Left lobe of liver (tissue), 2 donors: Measurements from ENCODE around the gene BRME1. TPM values are rescaled to one million over a fixed set of nuclear protein-coding genes. Genes with fewer than 3 reads are reported as not detected.
A peak's percentile ranks its signal among the peaks of the same experiment; 100 is the strongest.

Experiments used
- ATAC-seq: fragments of 200-7000 bp; cut with Tn5 transposase; one replicate; pipeline ENCODE4 v1.9.1; 2020; ENCODE audit warnings: mild to moderate bottlenecking, moderate library complexity
- DNase-seq: peaks from one replicate; pipeline ENCODE4 v3.0.0-alpha.2; 2020; ENCODE audit warnings: low spot score
- total RNA-seq: library from RNA; stranded (reverse); gene quantifications from one replicate; pipeline ENCODE4 v1.2.1, GENCODE V29; 2021
- donor health status: DM: no; HTN: no; CAD: no; lungs with moderate emphysema.
- donor health status: DM: no; HTN: yes; CAD: no.

BRME1 gene
- total RNA-seq, 1 donor from 2014 or later: 1.3 TPM

DNA sequence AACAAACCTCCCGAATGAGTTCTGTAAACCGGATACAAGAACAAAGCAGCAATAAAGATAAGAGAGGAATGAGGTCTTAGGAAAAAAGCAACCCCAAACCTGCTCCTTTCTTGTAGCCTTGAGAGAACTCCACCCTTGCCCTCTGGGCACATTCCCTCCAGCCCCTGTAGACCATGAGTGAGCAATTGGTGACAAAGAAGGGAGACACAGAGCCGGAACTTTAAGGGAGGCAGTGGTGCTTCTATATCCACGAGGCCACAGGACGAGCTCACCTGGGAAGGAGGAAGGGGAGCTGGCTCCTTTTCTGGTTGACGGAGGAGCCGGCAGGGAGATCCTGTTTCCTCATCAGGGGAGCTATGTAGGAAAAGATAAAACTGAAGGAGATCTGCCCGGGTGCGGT, 13.0 kb downstream of the BRME1 start:
- DNase-seq (no peak), ATAC-seq (no peak)

DNA sequence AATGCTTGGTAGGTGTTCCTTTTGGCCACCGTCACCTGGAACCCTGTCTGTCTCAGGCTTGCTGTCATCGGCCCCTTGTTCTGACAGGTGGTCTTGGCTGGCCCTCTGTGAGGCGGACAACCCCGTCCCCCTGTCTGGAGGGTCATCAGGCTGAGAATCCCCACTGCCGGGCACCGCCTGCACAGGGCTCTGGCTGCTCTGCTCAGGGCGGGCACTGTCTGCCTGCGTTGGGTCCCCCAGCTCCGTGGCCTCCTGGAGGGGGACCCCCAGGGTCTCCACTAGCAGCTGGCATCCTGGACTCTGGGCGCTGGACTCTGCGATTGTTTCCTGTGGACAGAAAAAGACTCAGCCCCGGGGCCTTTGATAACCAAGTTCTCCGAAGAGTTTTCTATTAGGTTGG, 15.8 kb downstream of the BRME1 start:
- ATAC-seq (no peak), DNase-seq (no peak)

DNA sequence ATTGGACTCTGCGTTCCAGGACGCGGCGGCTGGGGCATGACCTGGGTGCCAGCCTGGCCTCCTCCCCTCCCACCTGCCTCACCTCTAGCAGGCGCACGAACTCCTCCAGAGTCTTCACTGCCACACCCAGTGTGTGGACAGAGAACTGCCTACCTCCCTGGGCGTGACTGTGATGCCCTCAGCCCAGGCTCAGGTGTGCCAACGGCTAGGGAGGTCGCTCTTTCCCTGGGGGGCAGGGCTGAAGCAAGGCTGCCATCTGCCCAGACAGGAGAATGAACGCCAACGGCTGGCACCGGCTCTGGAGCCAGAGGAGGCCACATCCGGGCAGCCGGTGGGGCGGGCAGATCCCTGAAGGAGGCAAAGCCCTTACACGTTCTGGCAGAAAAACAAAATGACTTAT, 17.6 kb downstream of the BRME1 start:
- DNase-seq (peak; percentile 77), ATAC-seq (peak; percentile 56)

DNA sequence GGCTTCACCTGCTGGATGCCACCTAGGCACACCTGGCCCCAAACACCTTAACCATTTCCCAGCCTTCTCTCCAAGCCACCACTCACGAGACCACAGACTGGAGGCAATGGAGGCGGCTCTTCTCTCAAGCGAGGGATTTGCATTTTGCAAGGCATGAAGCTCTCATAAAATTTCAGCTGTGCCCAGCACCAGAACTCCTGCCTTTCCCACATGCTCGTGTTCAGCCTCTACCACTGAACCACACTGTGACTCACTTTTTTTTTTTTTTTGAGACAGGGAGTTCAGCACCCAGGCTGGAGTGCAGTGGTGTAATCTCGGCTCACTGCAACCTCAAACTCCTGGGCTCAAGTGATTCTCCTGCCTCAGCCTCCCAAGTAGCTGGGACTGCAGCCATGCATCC, 18.4 kb downstream of the BRME1 start:
- ATAC-seq (no peak), DNase-seq (no peak)

DNA sequence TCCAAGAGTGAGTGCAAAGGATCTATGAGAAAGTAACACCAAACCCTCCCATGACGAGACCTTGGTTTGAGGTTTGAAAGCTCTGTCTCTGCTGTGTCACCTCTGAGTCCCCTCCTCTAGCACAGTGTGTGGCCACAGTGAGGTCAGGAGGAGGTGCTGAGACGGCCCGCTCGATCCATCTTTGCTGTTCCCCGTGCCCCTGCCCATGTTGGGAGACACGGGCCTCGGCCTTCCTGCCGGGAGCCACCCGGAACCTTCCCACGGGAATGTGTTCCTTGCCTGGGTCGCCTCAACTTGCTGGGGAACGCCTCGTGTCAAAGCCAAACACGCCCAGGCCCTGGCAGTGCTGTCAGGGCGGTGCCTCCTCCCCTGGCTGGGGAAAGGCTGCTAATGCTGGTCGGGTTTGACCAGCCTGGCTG, 18.9 kb downstream of the BRME1 start:
- ATAC-seq (no peak), DNase-seq (no peak)

DNA sequence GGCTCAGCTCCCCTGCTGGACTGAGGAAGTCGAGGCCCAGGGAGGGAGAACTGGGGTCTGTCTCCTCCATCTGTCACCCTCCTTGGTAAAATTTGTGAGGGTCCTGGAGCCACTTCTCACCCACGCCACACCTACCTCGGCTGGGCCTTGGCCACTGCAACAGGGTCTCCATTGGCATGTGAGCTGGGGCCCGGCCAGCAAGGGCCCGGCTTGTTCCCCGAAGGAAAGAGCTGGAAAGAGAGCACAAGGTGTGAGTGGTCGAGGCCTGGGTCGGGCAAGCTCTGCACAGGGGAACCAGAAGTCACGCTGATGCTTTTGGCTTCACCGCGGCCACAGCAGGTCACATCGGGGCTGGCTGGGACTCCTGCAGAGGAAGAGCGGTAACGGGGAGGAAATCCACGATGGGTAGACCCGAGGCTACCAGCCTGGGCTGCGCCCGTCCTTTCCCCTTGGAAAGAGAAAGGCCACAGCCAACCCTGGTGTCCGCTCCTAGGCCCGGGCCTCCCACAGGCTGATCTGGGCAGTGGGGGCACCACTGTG, 20.0 kb downstream of the BRME1 start:
- DNase-seq (no peak), ATAC-seq (no peak)

DNA sequence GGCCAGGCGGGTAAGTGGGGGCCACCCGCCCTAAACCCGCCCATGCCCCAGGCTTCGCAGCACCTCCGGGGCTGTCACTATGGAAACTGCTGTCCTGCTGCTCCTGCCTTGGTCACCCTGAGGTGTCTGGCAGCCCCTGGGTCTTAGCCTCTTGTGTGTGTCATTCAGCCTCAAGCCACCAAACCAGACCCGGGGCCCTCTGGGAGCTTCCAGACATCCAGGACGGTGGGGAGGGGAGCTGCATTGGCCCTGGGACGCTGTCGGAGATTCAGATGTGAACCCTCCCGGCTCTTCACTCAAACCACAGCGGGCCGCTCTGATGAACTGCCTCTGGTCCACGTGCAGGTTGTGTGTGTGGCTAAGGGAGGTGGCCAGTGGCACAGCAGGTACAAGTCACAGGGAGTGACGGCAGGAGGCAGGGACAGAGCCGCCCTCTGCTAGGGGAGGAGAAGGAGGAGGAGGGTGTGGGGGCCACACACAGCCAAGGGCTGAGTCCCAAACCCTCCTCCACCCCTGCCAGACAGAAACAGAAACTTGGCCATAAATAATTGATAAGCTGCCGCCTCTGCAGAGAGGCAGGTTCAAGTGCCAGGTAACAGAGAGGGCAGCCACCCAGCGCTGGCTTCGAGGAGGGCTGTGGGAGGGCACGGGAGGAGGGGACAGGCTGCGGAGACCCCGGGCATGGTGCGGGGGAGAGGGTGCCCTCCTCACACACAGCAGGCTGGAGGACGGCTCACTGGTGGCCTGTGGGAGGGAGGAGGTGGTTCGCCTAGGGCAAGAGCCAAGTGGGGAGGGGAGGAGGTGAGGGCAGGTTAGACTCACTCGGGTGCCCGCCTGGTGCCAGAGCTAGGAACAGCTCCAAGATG, 21.0 kb downstream of the BRME1 start:
- peak; percentile 82 for DNase-seq
- peak; percentile 73 for ATAC-seq

DNA sequence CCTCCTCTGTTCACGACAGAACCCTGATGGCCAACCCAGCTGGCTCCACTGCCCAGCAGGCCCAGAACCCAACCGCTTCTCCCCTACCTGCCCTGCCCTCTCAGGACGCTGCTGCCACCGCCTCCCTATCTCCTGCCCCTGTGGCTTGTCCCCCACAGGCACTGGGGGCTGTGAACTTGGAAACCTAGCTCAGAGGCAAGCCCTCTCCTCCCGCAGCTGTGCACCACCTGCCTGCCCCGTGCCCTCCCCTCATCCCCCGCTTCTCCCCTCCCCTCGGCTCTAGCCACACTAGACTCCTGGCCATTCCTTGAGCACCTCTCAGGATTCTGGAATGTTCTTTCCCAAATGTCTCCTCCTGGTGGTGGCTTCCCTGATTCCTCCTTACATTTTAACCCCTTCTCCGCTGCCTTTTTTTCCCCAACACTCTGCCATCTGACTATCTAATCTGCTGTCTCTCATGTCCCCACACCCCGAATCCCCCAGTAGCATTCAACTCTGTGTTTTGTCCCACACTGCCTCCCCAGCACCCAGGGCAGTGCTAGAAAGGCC, 22.3 kb downstream of the BRME1 start:
- no peak for ATAC-seq
- no peak for DNase-seq

DNA sequence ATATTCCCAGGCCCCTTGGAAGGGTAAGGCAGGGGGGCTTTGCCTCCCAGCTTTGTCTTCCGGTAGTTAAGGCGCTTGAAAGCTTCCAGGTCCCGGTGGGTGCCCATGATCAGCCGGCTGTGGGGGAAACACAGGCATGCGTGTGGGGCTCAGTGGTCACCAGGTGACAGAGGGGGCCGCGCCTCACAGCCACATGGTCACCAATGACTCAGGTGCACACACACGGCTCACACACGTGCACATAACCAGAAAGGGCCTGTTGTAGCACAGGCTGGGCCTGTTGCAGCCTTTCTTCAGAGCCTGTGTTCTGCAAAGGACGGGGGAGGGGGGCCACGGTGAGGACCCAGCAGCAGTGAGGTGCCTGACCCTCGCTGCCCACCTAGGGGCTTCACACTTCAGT, 23.1 kb downstream of the BRME1 start:
- ATAC-seq (no peak), DNase-seq (no peak)

DNA sequence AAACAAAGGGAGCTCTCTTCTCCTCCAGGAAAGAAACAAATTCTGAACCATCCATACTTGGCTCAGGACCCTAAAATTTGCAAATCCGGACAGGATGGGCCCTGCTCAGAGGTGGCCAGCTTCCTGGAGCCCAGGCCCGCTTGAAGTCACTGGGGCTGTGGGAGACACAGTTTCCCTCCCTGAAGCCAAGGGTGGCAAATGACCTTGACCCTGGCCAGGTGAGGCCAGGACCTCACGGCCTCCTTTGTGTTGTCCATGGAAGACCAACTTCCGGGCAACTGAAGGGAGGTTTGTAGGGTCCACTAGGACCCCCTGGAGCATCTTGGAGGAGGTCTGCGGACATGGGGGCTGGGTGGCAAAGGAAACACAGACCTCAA, 23.5 kb downstream of the BRME1 start:
- ATAC-seq (no peak), DNase-seq (no peak)

DNA sequence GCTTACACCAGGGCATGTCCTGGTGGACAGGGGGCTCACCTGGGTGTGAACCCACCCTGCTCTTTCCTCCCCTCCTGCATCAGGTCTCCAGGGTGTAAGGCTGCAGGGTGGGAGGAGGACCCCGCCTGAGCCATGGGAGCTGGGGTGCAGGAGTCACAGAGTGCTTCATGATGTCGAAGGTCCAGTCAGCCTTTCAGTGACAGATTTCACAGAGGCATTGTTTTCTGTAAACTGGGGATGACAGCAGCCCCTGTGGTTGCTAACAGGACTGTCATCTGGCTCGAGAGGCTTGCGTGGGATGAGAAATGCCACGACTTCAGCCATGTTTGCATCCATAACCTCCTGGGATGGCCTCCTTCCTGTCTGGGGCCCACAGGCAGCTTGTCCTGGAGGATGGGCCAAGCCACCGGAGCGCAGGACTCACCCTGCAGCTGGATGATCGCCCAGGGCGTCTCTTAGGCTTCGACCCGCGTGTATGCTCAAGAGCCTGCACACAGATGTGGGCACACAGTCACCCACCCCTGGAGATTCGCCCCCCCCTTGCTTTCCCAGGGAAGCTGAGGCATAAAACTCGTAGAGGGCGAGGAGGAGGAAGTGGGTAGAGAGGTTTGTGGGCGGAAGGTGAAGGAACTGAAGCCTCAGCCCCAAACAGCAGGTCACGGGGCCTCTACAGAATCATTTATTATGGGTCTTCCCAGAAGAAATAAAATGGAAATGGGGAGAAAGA, 24.1 kb downstream of the BRME1 start:
- ATAC-seq: no peak
- no peak for DNase-seq

DNA sequence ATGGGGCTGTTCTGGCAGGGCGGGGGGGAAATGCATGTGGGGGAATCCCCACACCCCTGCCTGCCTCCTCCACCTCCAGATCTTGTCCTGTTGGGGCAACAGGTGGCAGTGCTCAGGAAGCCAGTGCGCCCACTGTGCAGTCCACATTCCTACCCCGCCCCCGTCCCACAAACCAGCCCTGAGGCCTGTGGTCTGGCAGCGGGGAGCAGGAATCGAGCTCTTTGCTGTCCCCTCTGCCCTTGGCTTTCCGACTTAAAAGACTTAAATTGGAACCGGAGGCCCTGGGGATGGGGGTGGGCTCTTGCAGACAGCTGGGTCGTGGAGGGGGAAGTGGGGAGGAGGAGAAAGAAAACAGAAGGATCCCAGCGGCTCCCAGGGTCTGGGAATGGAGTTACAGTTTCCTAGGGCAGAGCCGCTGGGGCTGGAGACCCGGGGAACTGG, 24.6 kb downstream of the BRME1 start:
- no peak for DNase-seq
- ATAC-seq: no peak

DNA sequence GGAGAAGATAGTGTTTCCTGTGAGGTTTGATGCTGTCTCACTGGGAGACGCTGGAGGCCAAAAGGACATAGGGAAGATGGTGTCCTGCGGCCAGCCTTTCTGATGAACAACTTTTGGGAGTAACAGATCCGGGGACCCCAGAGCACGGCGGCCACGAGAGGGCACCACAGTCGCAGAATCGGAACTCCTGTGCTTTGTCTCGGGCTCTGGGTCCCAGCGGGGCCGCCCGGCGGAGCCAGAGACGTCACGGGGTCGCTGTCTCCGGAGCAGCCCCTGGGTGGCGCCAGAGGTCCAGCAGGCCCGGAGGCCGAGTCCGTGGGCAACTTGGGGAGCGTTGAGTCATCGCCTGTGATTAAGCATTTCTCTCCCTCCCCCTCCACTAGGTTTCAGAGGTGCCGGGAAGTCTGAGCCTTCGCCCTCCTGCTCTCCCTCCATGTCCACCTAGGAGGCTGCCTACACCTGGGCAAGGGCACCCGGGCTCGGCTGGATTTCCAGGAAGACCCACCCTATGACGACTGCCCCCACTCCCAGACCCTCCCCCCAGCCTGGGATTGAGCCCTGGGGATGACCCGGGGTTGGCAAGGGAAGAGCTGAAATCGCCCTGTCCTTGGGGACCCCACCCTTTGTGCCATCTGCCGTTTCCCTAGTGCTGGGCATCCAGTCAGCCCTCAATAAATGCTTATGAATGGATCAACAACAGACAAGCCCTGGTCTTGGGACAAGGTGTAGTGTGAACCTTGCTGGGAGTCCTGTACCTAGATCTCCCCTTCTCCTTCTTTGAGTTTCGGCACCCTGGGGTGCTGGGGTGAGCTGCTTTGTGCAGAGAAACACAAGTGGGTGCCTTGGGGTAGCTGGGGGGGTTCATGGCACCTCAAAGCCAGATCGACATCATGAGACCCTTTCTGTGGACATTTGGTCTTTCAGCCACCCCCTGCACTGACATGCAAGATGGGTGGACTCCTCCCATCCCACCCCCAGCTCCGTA, 25.6 kb downstream of the BRME1 start:
- DNase-seq (peak; percentile 97), ATAC-seq (peak; percentile 95)

DNA sequence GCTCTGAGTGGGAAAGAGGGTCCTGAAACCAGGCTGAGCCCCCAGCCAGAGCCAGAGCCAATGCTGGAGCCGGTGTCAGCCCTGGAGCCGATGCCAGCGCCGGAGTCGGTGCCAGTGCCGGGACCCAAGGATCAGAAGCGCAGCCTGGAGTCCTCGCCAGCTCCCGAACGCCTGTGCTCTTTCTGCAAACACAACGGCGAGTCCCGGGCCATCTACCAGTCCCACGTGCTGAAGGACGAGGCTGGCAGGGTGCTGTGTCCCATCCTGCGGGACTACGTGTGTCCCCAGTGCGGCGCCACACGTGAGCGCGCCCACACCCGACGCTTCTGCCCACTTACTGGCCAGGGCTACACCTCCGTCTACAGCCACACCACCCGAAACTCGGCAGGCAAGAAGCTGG, 28.6 kb downstream of the BRME1 start:
- DNase-seq: no peak
- no peak for ATAC-seq

DNA sequence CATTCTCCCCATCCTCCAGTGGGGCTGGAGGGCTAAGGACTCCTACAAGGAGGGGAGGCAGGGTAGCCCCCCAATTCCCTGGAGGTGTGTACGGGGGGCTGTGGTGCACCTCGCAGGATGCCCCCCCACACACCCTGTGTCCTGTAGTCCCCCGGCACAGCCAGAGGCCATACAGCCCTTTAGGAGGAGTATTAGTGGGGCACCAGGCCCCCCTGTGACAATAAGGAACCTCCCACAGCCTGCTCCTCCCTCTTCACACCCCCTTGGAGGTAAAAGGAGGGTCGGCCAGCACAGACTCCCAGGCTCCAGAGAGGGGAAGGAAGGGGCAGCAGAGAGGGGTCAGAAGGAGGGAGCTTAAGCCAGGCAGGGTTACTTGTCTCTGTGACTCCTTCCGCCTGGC, 29.1 kb downstream of the BRME1 start, which contains the start of gene NANOS3:
NANOS3 (plus strand) TSS at position 301 of the 400 bp plus-strand sequence. CDS start 115 bp downstream, outside the sequence.
- DNase-seq: no peak
- no peak for ATAC-seq

DNA sequence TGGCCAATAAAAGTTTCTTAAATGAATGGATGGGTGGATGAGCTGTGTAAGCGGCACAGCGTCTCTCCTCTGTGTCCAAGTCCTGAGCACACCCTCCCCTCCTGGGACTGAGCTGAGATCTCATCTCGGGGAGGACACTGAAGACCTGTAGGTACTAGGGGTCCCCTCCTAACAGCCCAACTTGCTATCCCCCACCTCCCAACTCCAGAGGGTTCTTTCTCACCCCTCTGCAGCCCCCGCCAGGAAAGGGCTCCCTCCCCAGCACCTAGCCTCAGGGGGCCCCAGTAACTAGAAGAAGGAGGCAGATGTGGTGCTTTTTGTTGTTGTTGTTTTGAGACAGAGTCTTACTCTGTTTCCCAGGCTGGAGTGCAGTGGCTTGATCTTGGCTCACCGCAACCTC, 30.1 kb downstream of the BRME1 start:
- ATAC-seq: no peak
- DNase-seq: no peak

DNA sequence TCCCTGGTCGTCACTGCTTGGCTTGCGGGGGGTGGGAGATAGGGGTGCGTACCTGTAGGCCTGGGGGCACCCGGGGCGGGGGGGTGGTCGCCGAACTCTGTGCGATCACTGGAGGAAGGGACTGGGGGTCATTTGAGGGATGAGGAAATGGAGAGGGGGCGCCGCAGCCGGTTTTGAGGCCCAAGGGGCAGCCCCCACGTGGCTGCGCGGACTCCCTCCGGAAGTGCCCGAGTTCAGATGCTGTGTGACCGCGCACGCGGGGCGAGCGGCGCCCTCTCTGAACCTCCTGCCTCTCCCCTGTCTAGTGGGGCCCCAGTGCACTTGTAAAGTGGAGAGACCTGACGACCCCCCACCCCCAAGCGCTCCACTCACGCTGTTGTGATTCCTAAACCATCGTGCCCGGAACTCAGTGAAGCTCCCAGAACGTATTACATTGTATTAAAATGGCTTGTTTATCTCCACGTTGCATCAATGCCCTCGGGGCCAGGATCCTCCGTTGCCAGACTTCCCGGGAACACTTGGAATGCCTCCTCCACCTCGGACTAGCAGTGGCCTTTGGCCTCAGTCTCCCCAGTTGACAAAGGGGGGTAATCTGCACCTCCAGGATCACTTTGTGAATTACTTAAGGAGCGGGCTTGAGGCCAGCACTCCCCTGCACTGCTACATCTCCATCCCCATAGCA, 31.9 kb downstream of the BRME1 start:
- ATAC-seq (no peak), DNase-seq (no peak)

DNA sequence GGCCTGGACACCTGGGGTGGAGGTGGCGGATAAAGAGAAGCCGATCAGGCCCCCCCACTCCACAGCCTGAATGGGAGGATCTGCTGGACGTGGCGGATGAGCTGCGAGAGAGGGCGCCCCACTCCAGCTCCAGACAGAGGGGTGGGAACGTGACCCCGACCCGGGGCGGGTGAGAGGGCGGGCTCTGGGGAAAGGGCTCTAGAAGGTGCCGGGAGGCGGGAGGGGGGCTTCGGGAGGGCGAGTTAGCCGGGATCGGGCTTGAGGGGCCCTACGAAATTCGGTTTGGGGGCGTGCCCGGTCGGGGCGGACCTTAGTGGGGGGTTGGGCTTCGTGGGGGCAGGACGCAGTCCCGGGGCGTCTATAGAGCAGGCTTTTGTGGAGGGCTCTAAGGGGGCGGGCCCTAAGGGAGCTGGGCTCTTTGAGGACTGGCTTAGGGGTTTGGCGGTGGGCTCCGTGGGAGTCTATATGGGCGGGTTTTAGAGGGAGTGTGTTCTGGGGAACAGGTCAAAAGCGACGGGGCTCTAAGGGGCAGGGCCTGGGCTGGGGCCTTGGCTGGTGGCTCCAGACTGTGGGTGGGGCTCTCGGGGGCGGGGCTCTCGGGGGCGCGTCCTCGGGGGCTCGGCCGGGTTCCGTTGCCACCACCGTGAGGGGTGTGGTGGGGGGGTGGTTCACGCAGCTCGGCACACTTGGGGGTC, 33.1 kb downstream of the BRME1 start:
- no peak for DNase-seq
- peak; percentile 43 for ATAC-seq

DNA sequence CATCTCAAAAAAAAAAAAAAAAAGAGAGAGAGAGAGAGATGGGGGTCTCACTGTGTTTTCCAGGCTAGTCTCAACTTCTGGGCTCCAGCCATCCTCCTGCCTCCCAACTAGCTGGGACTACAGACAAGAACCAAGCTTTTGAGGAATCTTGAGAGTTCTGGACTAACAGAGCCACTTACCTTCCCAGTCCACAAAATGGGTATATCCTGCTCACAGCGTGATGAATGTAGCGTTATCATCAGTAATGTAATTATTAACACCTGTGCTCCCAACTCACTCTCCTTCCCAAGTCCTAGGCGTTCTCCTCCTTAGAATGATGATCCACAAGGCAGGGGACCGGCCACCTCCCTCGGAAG, 33.6 kb downstream of the BRME1 start:
- no peak for ATAC-seq
- no peak for DNase-seq
